HCEC 1CT (cell line): ENCODE results near the gene OR8B3.
A peak's percentile ranks its signal among the peaks of the same experiment; 100 is the strongest.
"Not testable (repeated sequence)": the region's sequence is repeated elsewhere in the genome, so short reads cannot be mapped to it uniquely, and the experiment has no call there.

ENCODE experiments used
- DNase-seq: peaks from one replicate; pipeline ENCODE4 v3.0.0-alpha.2; 2017

OR8B3 gene

GRCh38 chr11:124398924-124399323, at the start of gene OR8B3:
TSS of gene OR8B3 (minus strand) at chr11:124399024. CDS start at chr11:124397351, 1,673 bp downstream.
- no peak for DNase-seq

- DNase-seq = no peak
These were observed 48.1 kb upstream of the OR8B3 start for GRCh38 chr11:124446916-124447315.

- DNase-seq = no peak
These were observed 46.9 kb upstream of the OR8B3 start, which contains the start of gene OR8B8 for GRCh38 chr11:124445646-124446150. TSS of gene OR8B8 (minus strand) at chr11:124445696. CDS start at chr11:124441085, 4,611 bp downstream.

- DNase-seq = no peak
These were observed 44.0 kb upstream of the OR8B3 start for GRCh38 chr11:124442847-124443246.

- DNase-seq = no peak
These were observed 43.6 kb upstream of the OR8B3 start for GRCh38 chr11:124442442-124442841.

GRCh38 chr11:124441519-124441918, 42.7 kb upstream of the OR8B3 start:
- DNase-seq = no peak

- DNase-seq = no peak
These were observed 42.3 kb upstream of the OR8B3 start for GRCh38 chr11:124441081-124441480.

- no peak for DNase-seq
These were observed 41.8 kb upstream of the OR8B3 start for GRCh38 chr11:124440608-124441007.

GRCh38 chr11:124434699-124435098, 35.9 kb upstream of the OR8B3 start:
- DNase-seq = no peak

GRCh38 chr11:124429599-124429998, 30.8 kb upstream of the OR8B3 start:
- no peak for DNase-seq

GRCh38 chr11:124424384-124424921, 25.6 kb upstream of the OR8B3 start, which contains the start of gene OR8B4:
TSS of gene OR8B4 (minus strand) at chr11:124424871. CDS start at chr11:124424871, 0 bp downstream.
- DNase-seq = no peak

- DNase-seq = no peak
These were observed 22.2 kb upstream of the OR8B3 start for GRCh38 chr11:124421043-124421442.

GRCh38 chr11:124415356-124415923, 16.6 kb upstream of the OR8B3 start:
- DNase-seq = peak; percentile 38

- no peak for DNase-seq
These were observed 11.1 kb upstream of the OR8B3 start for GRCh38 chr11:124409906-124410305.

- peak; percentile 49 for DNase-seq
These were observed 6.8 kb upstream of the OR8B3 start for GRCh38 chr11:124405581-124405980.

- DNase-seq = not testable (repeated sequence)
These were observed 4.4 kb upstream of the OR8B3 start for GRCh38 chr11:124403186-124403585.

- DNase-seq = peak; percentile 84
These were observed 3.6 kb upstream of the OR8B3 start for GRCh38 chr11:124402326-124402922.

- not testable (repeated sequence) for DNase-seq
These were observed 2.0 kb downstream of the OR8B3 start for GRCh38 chr11:124396847-124397246.

GRCh38 chr11:124394408-124394807, 4.4 kb downstream of the OR8B3 start:
- peak; percentile 31 for DNase-seq

GRCh38 chr11:124384399-124384798, 14.4 kb downstream of the OR8B3 start, which contains the start of gene OR8B2:
TSS of gene OR8B2 (minus strand) at chr11:124384499. CDS start at chr11:124383343, 1,156 bp downstream.
- no peak for DNase-seq

- DNase-seq = not testable (repeated sequence)
These were observed 16.0 kb downstream of the OR8B3 start for GRCh38 chr11:124382857-124383256.

- DNase-seq = no peak
These were observed 18.2 kb downstream of the OR8B3 start for GRCh38 chr11:124380585-124380984.

GRCh38 chr11:124376280-124376679, 22.5 kb downstream of the OR8B3 start:
- DNase-seq = no peak

GRCh38 chr11:124359566-124359965, 39.3 kb downstream of the OR8B3 start:
- no peak for DNase-seq
